Activated T-helper 9 cell treated with anti-CD3 and anti-CD28 coated beads, Interleukin-2, amount 50 U/mL, for 16 hours (primary cell): ENCODE results near the gene TNFRSF25.
"Not testable (repeated sequence)": the region's sequence is repeated elsewhere in the genome, so short reads cannot be mapped to it uniquely, and the experiment has no call there.

Source experiments
- DNase-seq: peaks from one replicate; pipeline ENCODE4 v3.0.0-alpha.2; 2020; ENCODE audit warnings: low read depth

TNFRSF25 gene

GRCh38 chr1:6453895-6454855 lies 11.8 kb downstream of the TNFRSF25 start:
- not testable (repeated sequence) for DNase-seq

- no peak for DNase-seq
Measured at GRCh38 chr1:6450943-6451373, 15.0 kb downstream of the TNFRSF25 start.

GRCh38 chr1:6450486-6450885 lies 15.5 kb downstream of the TNFRSF25 start:
- not testable (repeated sequence) for DNase-seq

- no peak for DNase-seq
Measured at GRCh38 chr1:6450005-6450450, 15.9 kb downstream of the TNFRSF25 start.

GRCh38 chr1:6448749-6449631 lies 17.0 kb downstream of the TNFRSF25 start:
- DNase-seq, result no peak

- DNase-seq, result no peak
Measured at GRCh38 chr1:6447818-6448748, 17.9 kb downstream of the TNFRSF25 start.

GRCh38 chr1:6447016-6447817 lies 18.8 kb downstream of the TNFRSF25 start:
- DNase-seq, result no peak

GRCh38 chr1:6446665-6447015 lies 19.3 kb downstream of the TNFRSF25 start:
- DNase-seq, result no peak

- not testable (repeated sequence) for DNase-seq
Measured at GRCh38 chr1:6445929-6446328, 20.0 kb downstream of the TNFRSF25 start.

GRCh38 chr1:6445062-6445763 lies 20.8 kb downstream of the TNFRSF25 start:
- no peak for DNase-seq

GRCh38 chr1:6444377-6444776 lies 21.6 kb downstream of the TNFRSF25 start:
- no peak for DNase-seq

GRCh38 chr1:6443339-6444115 lies 22.4 kb downstream of the TNFRSF25 start:
- no peak for DNase-seq

GRCh38 chr1:6441586-6441985 lies 24.4 kb downstream of the TNFRSF25 start:
- no peak for DNase-seq

- peak; percentile 71 for DNase-seq
Measured at GRCh38 chr1:6440198-6441126, 25.5 kb downstream of the TNFRSF25 start.

GRCh38 chr1:6438047-6438525 lies 27.9 kb downstream of the TNFRSF25 start:
- peak; percentile 62 for DNase-seq

GRCh38 chr1:6437012-6437700 lies 28.8 kb downstream of the TNFRSF25 start:
- not testable (repeated sequence) for DNase-seq

GRCh38 chr1:6436277-6436676 lies 29.7 kb downstream of the TNFRSF25 start:
- not testable (repeated sequence) for DNase-seq
